Measurements from ENCODE around the gene SMPDL3B.

Gene SMPDL3B

DNA sequence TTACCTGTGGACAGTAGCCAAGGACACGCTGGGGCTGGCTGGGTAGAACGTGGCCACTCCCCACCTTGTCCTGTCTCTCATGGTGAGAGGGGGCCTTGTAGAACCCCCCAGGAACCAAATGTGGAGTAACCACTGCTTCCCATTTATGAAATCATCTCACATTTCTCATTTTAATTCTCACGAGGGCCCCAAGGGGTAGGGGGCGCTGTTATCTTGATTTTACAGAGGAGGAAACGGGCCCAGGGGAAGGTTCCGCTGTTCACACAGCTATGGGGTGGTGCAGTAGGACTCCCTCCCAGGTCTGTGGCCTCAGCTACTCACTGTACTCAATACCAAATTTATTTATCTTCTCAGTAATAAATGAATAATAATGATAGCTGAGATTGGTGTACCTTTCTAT is 5.5 kb downstream of the SMPDL3B start:
- in situ Hi-C loops (cut with HindIII; ENCODE audit: low sequenced_read_pairs) = no loop called here

GRCh38 chr1:27940870-27941560 is 6.2 kb downstream of the SMPDL3B start:
- in situ Hi-C loops (cut with HindIII; ENCODE audit: low sequenced_read_pairs) = no loop called here

DNA sequence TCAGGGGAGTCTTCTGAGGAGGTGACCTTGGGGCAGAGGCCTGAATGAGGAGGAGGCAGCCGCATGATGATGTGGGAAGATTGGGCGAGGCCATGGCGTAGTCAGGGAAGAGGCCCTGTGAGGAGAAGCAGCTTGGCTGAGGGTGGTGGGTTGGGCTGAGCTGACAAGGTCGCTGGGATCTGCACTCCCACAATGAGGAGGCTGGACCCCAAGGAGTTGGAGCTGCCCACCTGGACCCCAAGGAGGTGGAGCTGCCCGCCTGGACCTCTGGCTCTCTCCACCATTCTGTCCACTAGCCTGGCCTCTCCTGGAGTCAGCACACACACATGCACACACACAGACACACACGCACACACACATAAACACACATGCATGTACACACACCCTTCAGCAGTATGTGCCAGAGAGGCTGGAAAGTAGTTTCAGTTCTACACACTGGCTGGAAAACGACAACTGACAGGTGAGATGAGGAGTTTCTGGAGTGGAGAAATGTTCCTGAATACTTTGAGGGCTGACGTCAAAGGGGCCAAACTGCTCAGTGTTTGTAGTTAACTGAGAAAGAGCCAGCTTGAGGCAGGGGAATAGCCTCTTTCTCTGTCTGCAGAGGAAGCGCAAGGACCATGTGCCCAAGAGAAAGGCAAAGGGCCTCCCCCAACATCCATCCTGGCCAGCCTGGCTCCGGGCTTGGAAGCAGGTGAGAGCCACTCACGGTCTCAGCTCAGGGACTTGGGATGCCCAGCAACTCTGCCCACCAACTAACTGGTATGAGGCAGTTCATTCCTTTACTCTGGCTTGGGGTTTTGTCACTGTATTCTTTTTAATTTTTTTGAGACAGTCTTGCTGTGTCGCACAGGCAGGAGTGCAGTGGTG is 7.1 kb downstream of the SMPDL3B start:
- in situ Hi-C loops (cut with HindIII; ENCODE audit: low sequenced_read_pairs) = no loop called here

DNA sequence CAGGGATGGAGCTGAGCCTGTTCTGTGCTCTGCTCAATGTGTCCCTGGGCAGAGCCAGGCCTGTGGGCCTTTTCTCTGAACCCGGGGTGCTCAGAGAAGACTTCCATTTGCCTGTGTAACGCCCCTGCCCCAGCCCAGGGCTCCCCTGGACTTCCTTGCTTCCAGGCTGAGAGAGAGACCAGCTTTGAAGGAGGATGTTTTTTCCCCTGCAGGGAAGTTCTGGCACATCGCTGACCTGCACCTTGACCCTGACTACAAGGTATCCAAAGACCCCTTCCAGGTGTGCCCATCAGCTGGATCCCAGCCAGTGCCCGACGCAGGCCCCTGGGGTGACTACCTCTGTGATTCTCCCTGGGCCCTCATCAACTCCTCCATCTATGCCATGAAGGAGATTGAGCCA is 10.2 kb downstream of the SMPDL3B start:
- in situ Hi-C loops (cut with HindIII; ENCODE audit: low sequenced_read_pairs) = no loop called here

GRCh38 chr1:27949027-27949426 is 14.2 kb downstream of the SMPDL3B start:
- in situ Hi-C loops (cut with HindIII; ENCODE audit: low sequenced_read_pairs) = no loop called here

- in situ Hi-C loops (cut with HindIII; ENCODE audit: low sequenced_read_pairs) = no loop called here
Measured at GRCh38 chr1:27951396-27951795, 16.6 kb downstream of the SMPDL3B start.

- in situ Hi-C loops (cut with HindIII; ENCODE audit: low sequenced_read_pairs) = no loop called here
Measured at GRCh38 chr1:27952147-27952546, 17.3 kb downstream of the SMPDL3B start.

DNA sequence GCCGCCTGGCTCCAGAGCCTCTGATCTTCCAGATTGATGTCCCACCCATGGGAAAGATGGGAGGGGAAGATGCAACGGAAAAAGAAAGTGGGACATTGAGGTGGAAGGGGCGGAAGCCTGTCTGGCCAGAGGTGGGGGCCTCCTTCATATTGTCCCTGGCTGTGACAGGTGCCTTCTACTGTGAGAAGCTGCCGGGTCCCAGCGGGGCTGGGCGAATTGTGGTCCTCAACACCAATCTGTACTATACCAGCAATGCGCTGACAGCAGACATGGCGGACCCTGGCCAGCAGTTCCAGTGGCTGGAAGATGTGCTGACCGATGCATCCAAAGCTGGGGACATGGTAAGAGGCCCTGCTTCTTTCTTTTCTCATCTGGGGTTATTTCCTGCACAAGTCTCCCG is 19.4 kb downstream of the SMPDL3B start:
- in situ Hi-C loops (cut with HindIII; ENCODE audit: low sequenced_read_pairs) = no loop called here

- in situ Hi-C loops (cut with HindIII; ENCODE audit: low sequenced_read_pairs) = no loop called here
Measured at GRCh38 chr1:27955076-27955475, 20.3 kb downstream of the SMPDL3B start.

GRCh38 chr1:27956761-27957160 is 22.0 kb downstream of the SMPDL3B start:
- in situ Hi-C loops (cut with HindIII; ENCODE audit: low sequenced_read_pairs) = no loop called here

DNA sequence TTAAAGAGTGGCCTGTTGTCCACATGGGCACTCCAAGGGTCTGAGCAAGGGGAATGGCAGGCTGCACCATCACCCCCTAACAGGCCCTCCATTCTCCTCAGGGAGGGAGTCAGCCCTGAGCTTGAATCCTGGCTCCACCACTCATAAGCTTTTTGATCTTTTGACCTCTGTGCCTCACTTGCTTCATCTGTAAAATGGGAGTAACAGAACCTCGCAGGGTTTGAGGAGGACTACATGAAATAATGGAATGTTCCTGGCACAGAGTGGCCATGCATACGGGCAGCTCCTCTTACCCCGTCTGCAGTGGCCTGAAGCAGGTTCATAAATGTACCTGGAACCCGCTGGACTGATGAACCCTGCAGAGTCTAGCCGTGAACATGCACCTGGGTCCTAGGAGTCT is 22.9 kb downstream of the SMPDL3B start:
- in situ Hi-C loops (cut with HindIII; ENCODE audit: low sequenced_read_pairs) = no loop called here

- in situ Hi-C loops (cut with HindIII; ENCODE audit: low sequenced_read_pairs) = no loop called here
Measured at GRCh38 chr1:27958513-27958912, 23.7 kb downstream of the SMPDL3B start.

DNA sequence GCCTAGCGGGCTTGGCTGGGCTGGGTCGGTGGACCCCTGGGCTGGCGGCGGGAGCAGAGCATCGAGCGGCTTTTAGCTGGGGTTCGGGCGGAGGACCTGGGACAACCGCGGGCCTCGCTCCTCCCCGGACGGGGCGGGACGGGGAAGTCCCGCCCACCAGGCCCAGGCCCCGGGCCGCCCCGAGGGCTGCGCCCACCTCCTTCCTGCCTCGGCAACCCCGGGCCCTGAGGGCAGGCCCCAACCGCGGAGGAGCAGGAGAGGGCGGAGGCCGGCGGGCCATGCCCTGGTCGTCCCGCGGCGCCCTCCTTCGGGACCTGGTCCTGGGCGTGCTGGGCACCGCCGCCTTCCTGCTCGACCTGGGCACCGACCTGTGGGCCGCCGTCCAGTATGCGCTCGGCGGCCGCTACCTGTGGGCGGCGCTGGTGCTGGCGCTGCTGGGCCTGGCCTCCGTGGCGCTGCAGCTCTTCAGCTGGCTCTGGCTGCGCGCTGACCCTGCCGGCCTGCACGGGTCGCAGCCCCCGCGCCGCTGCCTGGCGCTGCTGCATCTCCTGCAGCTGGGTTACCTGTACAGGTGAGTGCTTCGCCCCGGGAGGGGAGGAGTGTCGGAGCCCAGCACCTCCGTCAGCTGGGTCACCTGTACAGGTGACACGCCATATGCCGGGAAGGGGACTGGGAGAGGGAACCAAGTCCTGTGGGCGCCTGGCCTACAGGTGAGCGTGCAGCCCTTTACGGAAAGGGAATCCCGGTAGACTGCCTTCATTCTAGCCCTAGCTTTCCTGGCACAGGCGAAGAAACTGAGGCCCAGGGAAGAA is 25.2 kb downstream of the SMPDL3B start, which contains the start of gene XKR8:
TSS of gene XKR8 (plus strand) at position 182 of the 812 bp plus-strand sequence. CDS start at position 279, 97 bp downstream.
- in situ Hi-C loops (cut with HindIII; ENCODE audit: low sequenced_read_pairs) = no loop called here

DNA sequence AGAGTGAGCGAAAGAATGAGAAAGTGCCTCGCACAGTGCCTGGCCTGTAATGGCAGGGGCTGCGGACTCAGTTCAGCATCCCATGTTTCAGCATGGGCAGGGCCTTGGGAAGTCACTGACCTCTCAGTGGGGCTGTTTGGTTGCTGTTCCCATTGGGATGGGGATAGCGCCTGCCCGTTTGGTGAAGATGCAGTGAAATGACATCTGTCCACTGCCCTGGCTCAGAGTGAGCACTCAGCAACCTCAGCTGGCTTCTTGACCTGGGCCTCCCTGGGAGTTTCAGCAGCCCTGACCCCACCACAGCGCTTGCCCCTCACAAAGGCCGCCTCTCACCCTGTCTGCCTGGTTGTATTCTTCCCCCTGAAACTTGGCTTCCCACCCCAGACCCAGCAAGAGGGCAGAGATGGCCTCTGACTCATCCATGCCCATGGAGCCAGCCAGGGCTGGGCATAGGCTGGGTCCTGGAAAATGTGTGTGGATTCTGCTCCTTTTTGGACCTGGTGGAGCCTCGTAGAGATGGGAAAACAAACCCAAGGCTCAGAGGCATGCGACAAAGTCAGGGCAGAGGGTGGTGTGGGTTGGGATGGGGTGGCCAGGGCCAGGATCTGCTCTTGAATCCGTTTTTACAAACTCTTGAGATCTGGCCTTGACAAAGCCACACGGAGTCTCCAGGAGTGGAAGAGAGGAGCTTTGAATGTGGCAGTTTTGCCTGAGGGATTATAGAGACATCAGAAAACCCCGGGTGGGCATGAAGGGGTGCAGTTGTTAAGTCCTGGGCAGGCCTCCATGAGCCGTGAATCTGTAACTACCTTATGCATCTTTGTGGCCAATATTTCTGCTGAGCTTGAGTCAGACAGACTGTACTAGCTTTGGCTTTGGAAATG is 26.2 kb downstream of the SMPDL3B start:
- in situ Hi-C loops (cut with HindIII; ENCODE audit: low sequenced_read_pairs) = no loop called here

GRCh38 chr1:27961646-27962221 is 26.9 kb downstream of the SMPDL3B start:
- in situ Hi-C loops (cut with HindIII; ENCODE audit: low sequenced_read_pairs) = no loop called here

- in situ Hi-C loops (cut with HindIII; ENCODE audit: low sequenced_read_pairs) = no loop called here
Measured at GRCh38 chr1:27963393-27963792, 28.6 kb downstream of the SMPDL3B start.

DNA sequence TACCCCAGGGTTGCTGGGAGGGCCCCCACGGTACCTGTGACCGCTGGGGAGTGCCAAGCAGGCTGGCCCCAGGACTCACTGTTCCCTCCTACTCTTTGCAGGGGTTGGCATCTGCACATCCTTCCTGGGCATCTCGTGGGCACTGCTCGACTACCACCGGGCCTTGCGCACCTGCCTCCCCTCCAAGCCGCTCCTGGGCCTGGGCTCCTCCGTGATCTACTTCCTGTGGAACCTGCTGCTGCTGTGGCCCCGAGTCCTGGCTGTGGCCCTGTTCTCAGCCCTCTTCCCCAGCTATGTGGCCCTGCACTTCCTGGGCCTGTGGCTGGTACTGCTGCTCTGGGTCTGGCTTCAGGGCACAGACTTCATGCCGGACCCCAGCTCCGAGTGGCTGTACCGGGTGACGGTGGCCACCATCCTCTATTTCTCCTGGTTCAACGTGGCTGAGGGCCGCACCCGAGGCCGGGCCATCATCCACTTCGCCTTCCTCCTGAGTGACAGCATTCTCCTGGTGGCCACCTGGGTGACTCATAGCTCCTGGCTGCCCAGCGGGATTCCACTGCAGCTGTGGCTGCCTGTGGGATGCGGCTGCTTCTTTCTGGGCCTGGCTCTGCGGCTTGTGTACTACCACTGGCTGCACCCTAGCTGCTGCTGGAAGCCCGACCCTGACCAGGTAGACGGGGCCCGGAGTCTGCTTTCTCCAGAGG is 31.8 kb downstream of the SMPDL3B start:
- in situ Hi-C loops (cut with HindIII; ENCODE audit: low sequenced_read_pairs) = no loop called here

GRCh38 chr1:27967106-27967883 is 32.5 kb downstream of the SMPDL3B start:
- in situ Hi-C loops (cut with HindIII; ENCODE audit: low sequenced_read_pairs) = no loop called here

Measured in DLD1 (cell line).